HG03108 (cell line): ENCODE measurements around the gene EIF4EBP2.

ENCODE experiments used
- ATAC-seq: cut with Tn5 transposase; IDR thresholded peaks from one replicate; pipeline ENCODE4 v1.9.1; 2021; ENCODE audit warnings: moderate library complexity; ENCODE audit not compliant: unreplicated experiment

Gene EIF4EBP2

GRCh38 chr10:70404036-70404786 lies at the start of gene EIF4EBP2:
EIF4EBP2 (plus strand) TSS chr10:70404145; CDS start chr10:70404402, 257 bp downstream.
- ATAC-seq, result peak; percentile 82

GRCh38 chr10:70354556-70354955 lies 49.4 kb upstream of the EIF4EBP2 start:
- ATAC-seq, result peak; percentile 19

GRCh38 chr10:70355051-70356021 lies 48.6 kb upstream of the EIF4EBP2 start:
- ATAC-seq, result peak; percentile 67

GRCh38 chr10:70357565-70357964 lies 46.4 kb upstream of the EIF4EBP2 start:
- no peak for ATAC-seq

- no peak for ATAC-seq
These were observed 45.5 kb upstream of the EIF4EBP2 start for GRCh38 chr10:70358446-70358845.

- ATAC-seq, result no peak
These were observed 44.9 kb upstream of the EIF4EBP2 start for GRCh38 chr10:70359017-70359550.

GRCh38 chr10:70360215-70360614 lies 43.7 kb upstream of the EIF4EBP2 start:
- ATAC-seq, result no peak

GRCh38 chr10:70362328-70362727 lies 41.6 kb upstream of the EIF4EBP2 start:
- ATAC-seq, result no peak

- ATAC-seq, result no peak
These were observed 40.7 kb upstream of the EIF4EBP2 start for GRCh38 chr10:70363292-70363691.

GRCh38 chr10:70363971-70364771 lies 39.8 kb upstream of the EIF4EBP2 start:
- peak; percentile 94 for ATAC-seq

- no peak for ATAC-seq
These were observed 39.2 kb upstream of the EIF4EBP2 start for GRCh38 chr10:70364772-70365091.

GRCh38 chr10:70367195-70367796 lies 36.6 kb upstream of the EIF4EBP2 start:
- no peak for ATAC-seq

GRCh38 chr10:70368774-70369482 lies 35.0 kb upstream of the EIF4EBP2 start:
- no peak for ATAC-seq

GRCh38 chr10:70369498-70370018 lies 34.4 kb upstream of the EIF4EBP2 start:
- no peak for ATAC-seq

- no peak for ATAC-seq
These were observed 33.2 kb upstream of the EIF4EBP2 start for GRCh38 chr10:70370766-70371165.

- ATAC-seq, result no peak
These were observed 32.1 kb upstream of the EIF4EBP2 start for GRCh38 chr10:70371846-70372245.

GRCh38 chr10:70374775-70375614 lies 28.9 kb upstream of the EIF4EBP2 start:
- ATAC-seq, result no peak
